HCT116 (cell line): ENCODE data around the gene APLF. TPM values are rescaled to one million over a fixed set of nuclear protein-coding genes. Genes with fewer than 3 reads are reported as not detected.

Source experiments
- ATAC-seq: fragments of 200-7000 bp; cut with Tn5 transposase; 2 replicates; pipeline ENCODE4 v1.9.1; 2020; ENCODE audit warnings: mild to moderate bottlenecking, moderate library complexity
- BruUV-seq: library from RNA; stranded (reverse); fragments of 400-500 nt; replicated peaks from 2 replicates; lab custom pipeline; 2021; lab: Mats Ljungman, UMichigan
- CTCF ChIA-PET: fragments of 300-600 bp; sonication (Branson Sonifier 250); formaldehyde crosslinking; loops from one replicate; lab custom pipeline; 2021; ENCODE audit warnings: antibody characterized with exemption; lab: Charles Lee
- POLR2A ChIA-PET: fragments of 300-600, 350-600 bp; sonication (Branson Sonifier 250); formaldehyde crosslinking; loops from one replicate; lab custom pipeline; 2021; ENCODE audit warnings: antibody characterized with exemption; lab: Charles Lee
- RAD21 ChIA-PET, 2 experiments: fragments of 300-600 bp; sonication (Branson Sonifier 250); formaldehyde crosslinking; loops; one replicate each; lab custom pipeline; 2023; ENCODE audit warnings: low total read pairs in 2 of 2; ENCODE audit not compliant: uncharacterized antibody in 2 of 2, unreplicated experiment in 2 of 2, low non-redundant PET in 1 of 2; lab: Charles Lee
- DNase-seq: peaks from one replicate; pipeline ENCODE4 v3.0.0-alpha.2; 2010; ENCODE audit warnings: low read depth, low spot score
- H2AFZ ChIP-seq: fragments of 200-600 bp; shearing (Covaris generic), sonication (generic); 2 replicates; pipeline ENCODE4 v1.6.1; 2017; ENCODE audit warnings: low read depth, mixed run types, mixed read lengths, antibody characterized with exemption, low read length; ENCODE audit not compliant: poor library complexity, severe bottlenecking
- H3K27ac ChIP-seq: 2 replicates; pipeline ENCODE4 v1.5.1; 2012; ENCODE audit warnings: low read depth, low read length
- H3K27me3 ChIP-seq: fragments of 200-600 bp; sonication (generic); 2 replicates; pipeline ENCODE4 v1.6.1; 2016; ENCODE audit warnings: mixed run types, low read length, mixed read lengths; ENCODE audit not compliant: insufficient read depth
- H3K36me3 ChIP-seq, 2 experiments: fragments of 200-500 bp in 1 of 2; fragments of 200-600 bp in 1 of 2; sonication (Bioruptor generic) in 1 of 2; sonication (generic) in 1 of 2; 2 replicates each; pipeline versions ENCODE4 v1.5.1 to v1.6.1; 2014 to 2016; ENCODE audit warnings: low read length in 2 of 2, inconsistent platforms in 1 of 2, mixed read lengths in 1 of 2, mixed run types in 1 of 2; ENCODE audit not compliant: insufficient read depth in 2 of 2, control insufficient read depth in 1 of 2
- H3K4me1 ChIP-seq, 2 experiments: fragments of 200-600 bp in 1 of 2; sonication (generic) in 1 of 2; 2 replicates each; pipeline versions ENCODE4 v1.5.1 to v1.6.1; 2012 to 2017; ENCODE audit warnings: low read length in 2 of 2, inconsistent platforms in 1 of 2, mild to moderate bottlenecking in 1 of 2, mixed read lengths in 1 of 2, mixed run types in 1 of 2, moderate library complexity in 1 of 2; ENCODE audit not compliant: insufficient read depth in 2 of 2, control insufficient read depth in 1 of 2
- H3K4me2 ChIP-seq: fragments of 200-600 bp; sonication (generic); 2 replicates; pipeline ENCODE4 v1.6.1; 2017; ENCODE audit warnings: mixed run types, low read length, mixed read lengths
- H3K4me3 ChIP-seq, 2 experiments: fragments of 200-600 bp in 1 of 2; sonication (generic) in 1 of 2; replicated peaks in 1 of 2; 2 replicates each; pipeline ENCODE4 v1.5.1; 2011 to 2016; ENCODE audit warnings: low read length in 2 of 2, control low read depth in 1 of 2, low read depth in 1 of 2, mild to moderate bottlenecking in 1 of 2, mixed read lengths in 1 of 2, mixed run types in 1 of 2
- H3K79me2 ChIP-seq: fragments of 200-600 bp; sonication (generic); 2 replicates; pipeline ENCODE4 v1.6.1; 2017; ENCODE audit warnings: mild to moderate bottlenecking, mixed run types, low read length, moderate library complexity, mixed read lengths; ENCODE audit not compliant: insufficient read depth
- H3K9ac ChIP-seq: fragments of 200-600 bp; sonication (generic); 2 replicates; pipeline ENCODE4 v1.6.1; 2016; ENCODE audit warnings: low read length, mixed read lengths
- H3K9me2 ChIP-seq: fragments of 200-600 bp; sonication (generic), shearing (Covaris generic); 2 replicates; pipeline ENCODE4 v1.6.1; 2017; ENCODE audit warnings: mixed run types, mild to moderate bottlenecking, moderate library complexity; ENCODE audit not compliant: insufficient read depth
- H3K9me3 ChIP-seq, 2 experiments: fragments of 200-500 bp in 1 of 2; fragments of 200-600 bp in 1 of 2; sonication (Bioruptor generic) in 1 of 2; sonication (generic) in 1 of 2; 2 replicates each; pipeline ENCODE4 v1.6.1; 2014 to 2017; ENCODE audit warnings: low read length in 2 of 2, mixed read lengths in 2 of 2, inconsistent platforms in 1 of 2, low read depth in 1 of 2, mild to moderate bottlenecking in 1 of 2, mixed run types in 1 of 2, moderate library complexity in 1 of 2; ENCODE audit not compliant: control insufficient read depth in 1 of 2, insufficient read depth in 1 of 2
- H4K20me1 ChIP-seq: fragments of 200-600 bp; sonication (generic), shearing (Covaris generic); 2 replicates; pipeline ENCODE4 v1.6.1; 2017; ENCODE audit warnings: mixed run types, mild to moderate bottlenecking, moderate library complexity; ENCODE audit not compliant: insufficient read depth
- CBX3 ChIP-seq: IDR thresholded peaks from 2 replicates; pipeline ENCODE4 v1.6.1; 2012; ENCODE audit warnings: low read depth
- EGR1 ChIP-seq: IDR thresholded peaks from 2 replicates; pipeline ENCODE4 v1.6.1; 2012; ENCODE audit warnings: low read depth
- EZH2 ChIP-seq: fragments of 200-600 bp; sonication (generic); IDR thresholded peaks from 2 replicates; pipeline ENCODE4 v1.6.1; 2017; ENCODE audit warnings: antibody characterized with exemption, mixed run types
- FOSL1 ChIP-seq: IDR thresholded peaks from 2 replicates; pipeline ENCODE4 v1.6.1; 2012; ENCODE audit warnings: low read depth
- JUND ChIP-seq: IDR thresholded peaks from 2 replicates; pipeline ENCODE4 v1.6.1; 2012
- RAD21 ChIP-seq: IDR thresholded peaks from 2 replicates; pipeline ENCODE4 v1.6.1; 2012; ENCODE audit warnings: low read depth, mild to moderate bottlenecking
- SIN3A ChIP-seq: IDR thresholded peaks from 2 replicates; pipeline ENCODE4 v1.6.1; 2012; ENCODE audit warnings: low read depth
- SRF ChIP-seq: IDR thresholded peaks from 2 replicates; pipeline ENCODE4 v1.6.1; 2012; ENCODE audit warnings: low read depth
- TCF7L2 ChIP-seq: IDR thresholded peaks from 2 replicates; pipeline ENCODE4 v1.7.0; 2011; ENCODE audit warnings: borderline replicate concordance, inconsistent platforms; ENCODE audit not compliant: insufficient read depth, insufficient read length; ENCODE audit errors: extremely low read depth
- ZFX ChIP-seq: fragments of 450-650 bp; IDR thresholded peaks from 2 replicates; pipeline ENCODE4 v1.6.1; 2017
- ZNF274 ChIP-seq: fragments of 200-500 bp; sonication (Bioruptor generic); IDR thresholded peaks from 2 replicates; pipeline ENCODE4 v1.6.1; 2014; ENCODE audit warnings: mild to moderate bottlenecking, low read depth, low read length, inconsistent platforms
- intact Hi-C: fragments of 100-400 bp; cut with micrococcal nuclease; formaldehyde crosslinking; loops from 2 replicates; pipeline ENCODE4 v1.10.0; 2022
- total RNA-seq: library from RNA; stranded (reverse); gene quantifications from one replicate; pipeline ENCODE4 v1.2.1, GENCODE V29; 2021; ENCODE audit not compliant: unreplicated experiment
- TF ChIP-seq, protein P1 (sequence below): IDR thresholded peaks from 2 replicates; pipeline ENCODE4 v1.6.1; 2011; ENCODE audit warnings: mild to moderate bottlenecking, low read length, moderate library complexity; ENCODE audit not compliant: insufficient replicate concordance; ENCODE audit errors: extremely low read depth
- TF ChIP-seq, protein P2 (sequence below): IDR thresholded peaks from 2 replicates; pipeline ENCODE4 v1.6.1; 2012; ENCODE audit warnings: low read depth

Gene APLF
- total RNA-seq, 1 experiment from 2014 or later, result 1.6 TPM

DNA sequence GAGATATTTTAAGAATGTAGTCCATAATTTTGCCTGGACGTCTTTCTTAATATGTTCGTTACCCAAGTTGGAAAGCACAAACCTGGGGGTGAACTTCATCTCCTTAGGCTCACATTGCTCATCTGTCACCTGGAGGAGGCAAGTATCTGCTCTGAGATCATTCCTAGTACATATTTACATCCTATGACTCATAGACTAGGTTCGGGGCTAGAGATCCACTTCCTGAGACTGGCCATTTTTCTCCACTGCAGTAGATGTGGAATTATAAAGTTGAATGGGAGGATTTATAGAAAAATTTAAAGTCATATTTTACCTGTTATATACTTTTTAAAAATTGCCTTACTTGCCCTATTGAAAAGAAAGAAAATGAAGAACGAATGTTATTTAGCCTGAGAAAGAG, 98.5 kb downstream of the APLF start:
- Histone ChIP-seq H3K27me3 (no peaks in the 10 kb centered on the region), H3K4me2 (peak overlapping the region; percentile 21; the same call in 1 of the 2 replicates), H3K9me2 (no peaks in the 10 kb centered on the region), H3K36me3 (no peaks in the 10 kb centered on the region)
- no peak for TF ChIP-seq SRF
- TF ChIP-seq TCF7L2, result no peak
- no peak for TF ChIP-seq EZH2
- TF ChIP-seq JUND, result no peak
- no peak for TF ChIP-seq ZNF274
- TF ChIP-seq ZFX, result no peak
- TF ChIP-seq SIN3A, result no peak
- TF ChIP-seq FOSL1, result peak; percentile 37; the same call in 1 of the 2 replicates
- TF ChIP-seq, all 23 proteins: peak for 1
- RAD21 ChIA-PET, result no interaction called here
- Histone ChIP-seq H3K79me2 (no peaks in the 10 kb centered on the region), H3K4me1 (peaks cover 0 to 5% of the 10 kb centered on the region in 2 experiments; a peak in 1 of 4 replicates), H3K27ac (no peak overlapping the region), H3K4me3 (no peak overlapping the region), H4K20me1 (no peaks in the 10 kb centered on the region), H3K9ac (no peak overlapping the region), H3K9me3 (no peaks in the 10 kb centered on the region), H2AFZ (no peak overlapping the region)
- POLR2A ChIA-PET, result no interaction called here
- intact Hi-C loops, result no loop called here
- BruUV-seq, result no TSS peak
- peak; percentile 57; the same call in 1 of the 2 replicates for ATAC-seq
- CTCF ChIA-PET, result interaction anchor here (1.4 kb wide), 1 partner anchor 29 kb away, joined by 4 read pairs; no protein-coding TSS in a partner anchor
- no peak for DNase-seq

DNA sequence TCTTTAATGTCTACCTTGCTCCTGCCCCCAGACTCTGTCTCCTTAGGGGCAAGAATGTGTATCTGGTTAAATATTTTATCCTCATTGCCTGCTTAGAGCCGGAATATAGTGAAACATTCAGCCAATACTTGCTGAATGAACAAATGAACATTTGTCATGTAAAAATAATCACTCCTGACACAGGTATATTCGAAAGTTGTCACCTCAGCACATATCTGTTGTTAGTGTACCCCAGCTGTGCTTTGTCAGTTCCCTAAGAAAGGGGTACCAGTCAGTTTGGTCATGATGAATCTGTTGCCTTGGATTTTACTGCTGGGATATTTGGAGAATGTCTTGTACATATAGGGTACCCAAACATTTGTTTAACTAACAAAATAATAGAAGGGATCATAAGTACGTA, 99.0 kb downstream of the APLF start:
- H3K9ac ChIP-seq, result no peak overlapping the region
- no peak overlapping the region for H3K27ac ChIP-seq
- no peaks in the 10 kb centered on the region for H4K20me1 ChIP-seq
- H3K36me3 ChIP-seq, result no peaks in the 10 kb centered on the region
- CTCF ChIA-PET, result no interaction called here
- H3K4me2 ChIP-seq, result 0 out of 2 replicates have a peak overlapping the region, but pooled peaks have one; percentile 21
- ATAC-seq (no peak), DNase-seq (no peak)
- no peak overlapping the region for H2AFZ ChIP-seq
- POLR2A ChIA-PET, result no interaction called here
- no peaks in the 10 kb centered on the region for H3K9me3 ChIP-seq
- H3K9me2 ChIP-seq, result no peaks in the 10 kb centered on the region
- H3K4me3 ChIP-seq, result no peak overlapping the region
- no TSS peak for BruUV-seq
- RAD21 ChIA-PET, result no interaction called here
- peaks cover 0 to 5% of the 10 kb centered on the region in 2 experiments; a peak in 1 of 4 replicates for H3K4me1 ChIP-seq
- H3K27me3 ChIP-seq, result no peaks in the 10 kb centered on the region
- intact Hi-C loops, result no loop called here
- H3K79me2 ChIP-seq, result no peaks in the 10 kb centered on the region
- TF ChIP-seq RAD21 (no peak), CBX3 (no peak), SIN3A (no peak), EZH2 (no peak), EGR1 (no peak)
- TF ChIP-seq, protein P1, sequence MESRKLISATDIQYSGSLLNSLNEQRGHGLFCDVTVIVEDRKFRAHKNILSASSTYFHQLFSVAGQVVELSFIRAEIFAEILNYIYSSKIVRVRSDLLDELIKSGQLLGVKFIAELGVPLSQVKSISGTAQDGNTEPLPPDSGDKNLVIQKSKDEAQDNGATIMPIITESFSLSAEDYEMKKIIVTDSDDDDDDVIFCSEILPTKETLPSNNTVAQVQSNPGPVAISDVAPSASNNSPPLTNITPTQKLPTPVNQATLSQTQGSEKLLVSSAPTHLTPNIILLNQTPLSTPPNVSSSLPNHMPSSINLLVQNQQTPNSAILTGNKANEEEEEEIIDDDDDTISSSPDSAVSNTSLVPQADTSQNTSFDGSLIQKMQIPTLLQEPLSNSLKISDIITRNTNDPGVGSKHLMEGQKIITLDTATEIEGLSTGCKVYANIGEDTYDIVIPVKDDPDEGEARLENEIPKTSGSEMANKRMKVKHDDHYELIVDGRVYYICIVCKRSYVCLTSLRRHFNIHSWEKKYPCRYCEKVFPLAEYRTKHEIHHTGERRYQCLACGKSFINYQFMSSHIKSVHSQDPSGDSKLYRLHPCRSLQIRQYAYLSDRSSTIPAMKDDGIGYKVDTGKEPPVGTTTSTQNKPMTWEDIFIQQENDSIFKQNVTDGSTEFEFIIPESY, result no peak
- TF ChIP-seq, protein P2, sequence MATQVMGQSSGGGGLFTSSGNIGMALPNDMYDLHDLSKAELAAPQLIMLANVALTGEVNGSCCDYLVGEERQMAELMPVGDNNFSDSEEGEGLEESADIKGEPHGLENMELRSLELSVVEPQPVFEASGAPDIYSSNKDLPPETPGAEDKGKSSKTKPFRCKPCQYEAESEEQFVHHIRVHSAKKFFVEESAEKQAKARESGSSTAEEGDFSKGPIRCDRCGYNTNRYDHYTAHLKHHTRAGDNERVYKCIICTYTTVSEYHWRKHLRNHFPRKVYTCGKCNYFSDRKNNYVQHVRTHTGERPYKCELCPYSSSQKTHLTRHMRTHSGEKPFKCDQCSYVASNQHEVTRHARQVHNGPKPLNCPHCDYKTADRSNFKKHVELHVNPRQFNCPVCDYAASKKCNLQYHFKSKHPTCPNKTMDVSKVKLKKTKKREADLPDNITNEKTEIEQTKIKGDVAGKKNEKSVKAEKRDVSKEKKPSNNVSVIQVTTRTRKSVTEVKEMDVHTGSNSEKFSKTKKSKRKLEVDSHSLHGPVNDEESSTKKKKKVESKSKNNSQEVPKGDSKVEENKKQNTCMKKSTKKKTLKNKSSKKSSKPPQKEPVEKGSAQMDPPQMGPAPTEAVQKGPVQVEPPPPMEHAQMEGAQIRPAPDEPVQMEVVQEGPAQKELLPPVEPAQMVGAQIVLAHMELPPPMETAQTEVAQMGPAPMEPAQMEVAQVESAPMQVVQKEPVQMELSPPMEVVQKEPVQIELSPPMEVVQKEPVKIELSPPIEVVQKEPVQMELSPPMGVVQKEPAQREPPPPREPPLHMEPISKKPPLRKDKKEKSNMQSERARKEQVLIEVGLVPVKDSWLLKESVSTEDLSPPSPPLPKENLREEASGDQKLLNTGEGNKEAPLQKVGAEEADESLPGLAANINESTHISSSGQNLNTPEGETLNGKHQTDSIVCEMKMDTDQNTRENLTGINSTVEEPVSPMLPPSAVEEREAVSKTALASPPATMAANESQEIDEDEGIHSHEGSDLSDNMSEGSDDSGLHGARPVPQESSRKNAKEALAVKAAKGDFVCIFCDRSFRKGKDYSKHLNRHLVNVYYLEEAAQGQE, result no peak
